ENCODE measurements around the gene HINFP. TPM values are rescaled to one million over a fixed set of nuclear protein-coding genes. Genes with fewer than 3 reads are reported as not detected.

HINFP gene
- total and polyA plus RNA-seq, 2 of the 4 experiments (the other 2 are of a cell fraction), result 9.1 to 15.3 TPM

DNA sequence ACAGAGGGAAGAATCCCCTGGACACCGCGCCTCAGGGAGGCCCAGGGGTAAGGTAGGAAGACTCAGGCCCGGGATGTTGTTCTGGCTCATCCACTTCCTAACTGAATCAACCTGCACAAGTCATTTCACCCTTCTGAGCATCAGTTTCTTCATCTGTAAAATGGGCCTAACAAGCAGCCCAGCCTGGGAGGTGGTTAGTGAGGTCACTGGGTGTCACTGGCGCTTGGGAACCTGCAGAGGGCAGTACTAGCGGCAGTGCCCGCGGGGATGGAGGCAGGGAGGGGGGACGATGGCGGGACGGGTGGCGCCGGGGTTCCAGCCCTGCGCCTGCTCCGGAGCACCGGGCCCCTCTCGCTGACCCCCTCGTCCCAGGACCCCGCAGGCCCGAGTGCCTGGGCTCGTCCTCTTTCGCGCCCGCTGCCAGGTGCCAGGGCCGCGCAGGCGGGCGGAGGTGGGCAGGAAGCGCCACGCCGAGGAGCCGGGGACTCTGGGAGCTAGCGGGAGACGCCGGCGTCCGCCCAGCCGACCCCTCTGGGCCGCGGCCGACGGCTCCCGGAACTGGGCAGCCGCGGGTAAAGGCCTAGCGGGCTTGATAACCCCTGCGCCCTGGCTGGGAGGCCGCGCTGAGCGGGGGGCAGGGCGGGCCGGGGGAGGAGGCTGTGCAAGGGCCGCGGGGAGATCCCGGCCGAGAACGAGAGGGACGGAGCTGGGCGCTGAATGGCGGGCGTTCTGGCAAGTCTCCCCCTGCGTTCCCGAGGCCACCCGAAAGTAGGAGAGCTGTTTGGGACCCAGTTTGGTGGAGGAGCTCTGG, 47.3 kb downstream of the HINFP start, which contains the start of gene NLRX1:
Gene NLRX1 (plus strand): TSS at position 255 of the 811 bp plus-strand sequence. CDS start 2,679 bp downstream, outside the sequence.
- Histone ChIP-seq H3K79me1 (ENCODE audit: low read depth in 1 of 2, low read length in 2 of 2) (peaks cover 3 to 12% of the 10 kb centered on the region in 2 experiments; a peak in 3 of 4 replicates), H3K9me1 (ENCODE audit: insufficient read depth, low read length) (peaks cover 5% of the 10 kb centered on the region; the same call in 1 of the 2 replicates), H4K20me1 (ENCODE audit: insufficient read depth, low read length) (no peaks in the 10 kb centered on the region), H3K36me3 (ENCODE audit: control insufficient read depth, insufficient read depth, low read length) (no peaks in the 10 kb centered on the region; the same call in 1 of the 2 replicates), H3K4me1 (ENCODE audit: control insufficient read depth, insufficient read depth, low read length) (peaks cover 6% of the 10 kb centered on the region), H3K9ac (ENCODE audit: low read depth, low read length) (peak within 1 kb of the TSS; percentile 77), H3K9me3 (ENCODE audit: control insufficient read depth, insufficient read depth, low read length) (no peaks in the 10 kb centered on the region), H3K4me3 (ENCODE audit: insufficient read depth, low read depth, low read length) (peak within 1 kb of the TSS; percentile 59), H3K14ac (replicated peaks; ENCODE audit: low read depth, low read length) (peak within 1 kb of the TSS; percentile 98), H2BK15ac (ENCODE audit: low read depth, low read length) (peak within 1 kb of the TSS; percentile 91; the same call in 1 of the 3 replicates), H3K18ac (ENCODE audit: low read depth, low read length) (peak within 1 kb of the TSS; percentile 19; the same call in 1 of the 2 replicates), H4K8ac (ENCODE audit: low read depth in 2 of 2, low read length in 2 of 2) (peak within 1 kb of the TSS; percentile 97 to 100), H2AK9ac (replicated peaks; ENCODE audit: low read depth, low read length, poor library complexity) (peak within 1 kb of the TSS; percentile 90), H4K5ac (ENCODE audit: low read depth, low read length) (peak within 1 kb of the TSS; percentile 85), H2BK20ac (ENCODE audit: low read depth, low read length) (peak within 1 kb of the TSS; percentile 68), H3K23ac (ENCODE audit: low read depth, low read length) (peak within 1 kb of the TSS; percentile 99), H2BK5ac (ENCODE audit: low read depth, low read length, poor library complexity, severe bottlenecking) (peak within 1 kb of the TSS; percentile 62), H3K4me2 (ENCODE audit: low read depth, low read length) (peak within 1 kb of the TSS; percentile 85), H3K4ac (ENCODE audit: low read depth, low read length) (peak within 1 kb of the TSS; percentile 99), H3K27me3 (ENCODE audit: control insufficient read depth, insufficient read depth, low read length) (no peaks in the 10 kb centered on the region), H2AK5ac (ENCODE audit: low read depth, low read length) (peak within 1 kb of the TSS; percentile 89), H4K91ac (ENCODE audit: insufficient read depth, low read depth, low read length) (peak within 1 kb of the TSS; percentile 87), H3K56ac (ENCODE audit: extremely low read depth, insufficient read depth, low read length) (peak within 1 kb of the TSS; percentile 56), H3K27ac (ENCODE audit: insufficient read depth, low read length) (peak within 1 kb of the TSS; percentile 49), H2BK120ac (ENCODE audit: low read depth, low read length) (peak within 1 kb of the TSS; percentile 85), H2AFZ (replicated peaks; ENCODE audit: low read length, poor library complexity) (peak within 1 kb of the TSS; percentile 100)
- dilution Hi-C loops (cut with HindIII; ENCODE audit: low sequenced_read_pairs, unreplicated experiment), result no loop called here
- TF ChIP-seq MAZ (IDR thresholded peaks at IDR 0.05; ENCODE audit: borderline replicate concordance, low read depth, low read length), result peak; percentile 90
- TF ChIP-seq CTCF (conservative IDR thresholded peaks at IDR 0.05; ENCODE audit: low read depth, low read length), result peak; percentile 79
- peak; percentile 40 for TF ChIP-seq SMC3 (IDR thresholded peaks at IDR 0.05; ENCODE audit: low read depth, low read length)
- no peak for TF ChIP-seq FOS (IDR thresholded peaks at IDR 0.05; ENCODE audit: low read depth, low read length)
- peak; percentile 49 for TF ChIP-seq RAD21 (IDR thresholded peaks at IDR 0.05; ENCODE audit: low read length)
- TF ChIP-seq RCOR1 (IDR thresholded peaks at IDR 0.05; ENCODE audit: insufficient replicate concordance, low read length), result peak; percentile 99
- TF ChIP-seq BHLHE40 (IDR thresholded peaks at IDR 0.05; ENCODE audit: low read depth, low read length), result no peak
- peak; percentile 81 for TF ChIP-seq POLR2A (IDR thresholded peaks at IDR 0.05; ENCODE audit: low read depth, low read length)
- peak; percentile 72 for DNase-seq
- BruUV-seq (replicated peaks), result no TSS peak
- intact Hi-C loops (cut with micrococcal nuclease), result loop anchor here (2.0 kb wide), 1 partner anchor 28 kb away; no protein-coding TSS in a partner anchor
- ChIA-PET CTCF (interaction anchor here (0.6 to 1.3 kb wide), 3 partner anchors 9 to 169 kb away, joined by 3 read pairs; no protein-coding TSS in a partner anchor), POLR2A (ENCODE audit: unreplicated experiment) (interaction anchor here (0.5 kb wide), 1 partner anchor 42 kb away, joined by 3 read pairs; no protein-coding TSS in a partner anchor)
- in situ Hi-C loops (cut with MboI; ENCODE audit: low sequenced_read_pairs), result no loop called here
- peak; percentile 94 for ATAC-seq (ENCODE audit: low read depth)
- WGBS, 2 experiments (ENCODE audit: extremely low coverage in 2 of 2, insufficient read length in 1 of 2), result 0% methylated on average over 24 of the region's 63 CpGs; no CpG with 5 or more reads in 1 of the 2 experiments

Measured in IMR-90 (cell line).